Measurements from ENCODE around the gene GK. TPM values are rescaled to one million over a fixed set of nuclear protein-coding genes. Genes with fewer than 3 reads are reported as not detected.

The GK gene
- total RNA-seq, 1 donor from 2014 or later, result 14.2 TPM

DNA sequence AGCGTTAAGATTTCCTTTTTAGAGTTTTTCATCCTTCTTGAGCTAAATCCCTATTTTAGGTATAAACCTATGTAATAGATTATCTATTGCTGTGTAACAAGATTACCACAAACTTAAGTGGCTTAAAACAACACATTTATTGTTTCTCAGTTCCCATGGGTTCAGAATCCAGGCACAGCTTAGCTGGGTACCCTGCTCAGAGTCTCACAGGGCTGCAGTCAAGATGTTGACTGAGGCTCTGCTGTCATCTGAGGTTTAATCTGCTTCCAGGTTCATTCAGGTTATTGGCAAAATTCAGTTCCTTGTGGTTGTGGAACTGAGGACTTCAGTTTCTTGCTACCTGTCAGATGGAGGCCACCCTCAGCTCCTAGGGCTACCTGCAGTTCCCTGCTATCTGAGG lies 60.9 kb downstream of the GK start:
- intact Hi-C loops (cut with DNase I), result no loop called here
- TF ChIP-seq, protein P1, sequence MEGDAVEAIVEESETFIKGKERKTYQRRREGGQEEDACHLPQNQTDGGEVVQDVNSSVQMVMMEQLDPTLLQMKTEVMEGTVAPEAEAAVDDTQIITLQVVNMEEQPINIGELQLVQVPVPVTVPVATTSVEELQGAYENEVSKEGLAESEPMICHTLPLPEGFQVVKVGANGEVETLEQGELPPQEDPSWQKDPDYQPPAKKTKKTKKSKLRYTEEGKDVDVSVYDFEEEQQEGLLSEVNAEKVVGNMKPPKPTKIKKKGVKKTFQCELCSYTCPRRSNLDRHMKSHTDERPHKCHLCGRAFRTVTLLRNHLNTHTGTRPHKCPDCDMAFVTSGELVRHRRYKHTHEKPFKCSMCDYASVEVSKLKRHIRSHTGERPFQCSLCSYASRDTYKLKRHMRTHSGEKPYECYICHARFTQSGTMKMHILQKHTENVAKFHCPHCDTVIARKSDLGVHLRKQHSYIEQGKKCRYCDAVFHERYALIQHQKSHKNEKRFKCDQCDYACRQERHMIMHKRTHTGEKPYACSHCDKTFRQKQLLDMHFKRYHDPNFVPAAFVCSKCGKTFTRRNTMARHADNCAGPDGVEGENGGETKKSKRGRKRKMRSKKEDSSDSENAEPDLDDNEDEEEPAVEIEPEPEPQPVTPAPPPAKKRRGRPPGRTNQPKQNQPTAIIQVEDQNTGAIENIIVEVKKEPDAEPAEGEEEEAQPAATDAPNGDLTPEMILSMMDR (IDR thresholded peaks at IDR 0.05), result no peak
- no peak for DNase-seq (ENCODE audit: low spot score in 2 of 2)
- Histone ChIP-seq H3K27ac (no peak overlapping the region), H3K36me3 (no peaks in the 10 kb centered on the region), H3K27me3 (no peaks in the 10 kb centered on the region), H3K4me3 (no peak overlapping the region), H3K9me3 (no peaks in the 10 kb centered on the region), H3K4me1 (no peaks in the 10 kb centered on the region)

DNA sequence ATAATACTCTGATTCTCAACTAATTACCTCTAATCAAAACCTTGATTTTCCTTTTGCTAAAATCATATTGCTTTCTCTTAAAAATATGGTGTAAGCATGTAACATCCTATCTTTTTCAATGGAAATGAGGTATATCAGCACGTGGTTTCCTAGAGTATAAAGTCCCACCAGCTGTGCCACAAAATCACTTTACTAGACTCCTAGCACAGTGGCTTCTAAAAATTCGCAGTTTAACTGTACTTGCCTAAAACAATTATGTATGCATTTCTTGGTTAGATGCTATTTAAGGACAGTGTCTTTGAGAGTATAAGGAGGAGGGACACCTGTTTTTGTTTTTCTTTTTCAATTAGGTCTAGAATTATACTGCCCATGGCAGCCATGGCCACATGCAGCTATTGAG lies 62.8 kb downstream of the GK start:
- Histone ChIP-seq H3K9me3 (no peaks in the 10 kb centered on the region), H3K36me3 (no peaks in the 10 kb centered on the region), H3K27ac (no peak overlapping the region), H3K27me3 (no peaks in the 10 kb centered on the region), H3K4me1 (no peaks in the 10 kb centered on the region), H3K4me3 (no peak overlapping the region)
- no peak for DNase-seq (ENCODE audit: low spot score in 2 of 2)
- intact Hi-C loops (cut with DNase I), result no loop called here
- TF ChIP-seq, protein P1 (IDR thresholded peaks at IDR 0.05), result no peak

DNA sequence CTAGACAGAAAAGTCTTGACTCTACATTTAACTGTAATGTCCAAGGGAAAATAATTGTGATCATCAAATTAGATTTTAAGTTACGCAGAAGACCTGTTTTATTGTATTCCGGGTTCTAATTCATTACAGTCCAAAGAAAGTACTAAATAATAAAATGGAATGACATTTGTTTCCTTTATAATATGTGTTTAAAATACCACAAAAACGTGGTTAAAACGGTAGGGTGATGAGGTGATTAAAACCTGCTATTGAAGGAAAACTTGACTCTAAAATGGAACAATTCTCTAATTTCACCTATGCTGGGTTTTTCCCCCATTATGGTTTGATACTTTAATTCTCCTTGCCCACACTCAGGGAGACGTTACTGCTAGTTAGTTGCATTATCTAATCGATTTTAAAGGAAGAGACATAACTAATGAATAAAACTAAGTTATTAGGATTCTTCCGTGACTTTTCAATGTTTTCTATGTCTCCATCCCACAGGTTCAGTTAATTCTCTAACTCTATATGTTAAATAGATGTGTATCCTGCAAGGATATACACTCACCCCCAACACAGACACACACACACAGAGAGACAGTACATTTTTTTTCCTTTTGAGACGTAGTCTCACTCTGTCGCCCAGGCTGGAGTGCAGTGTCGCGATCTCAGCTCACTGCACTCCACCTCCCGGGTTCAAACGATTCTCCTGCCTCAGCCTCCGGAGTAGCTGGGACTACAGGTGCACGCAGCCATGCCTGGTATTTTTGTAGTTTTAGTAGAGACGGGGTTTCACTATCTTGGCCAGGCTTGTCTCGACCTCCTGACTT lies 80.8 kb downstream of the GK start:
- DNase-seq (ENCODE audit: low spot score in 2 of 2), result no peak

DNA sequence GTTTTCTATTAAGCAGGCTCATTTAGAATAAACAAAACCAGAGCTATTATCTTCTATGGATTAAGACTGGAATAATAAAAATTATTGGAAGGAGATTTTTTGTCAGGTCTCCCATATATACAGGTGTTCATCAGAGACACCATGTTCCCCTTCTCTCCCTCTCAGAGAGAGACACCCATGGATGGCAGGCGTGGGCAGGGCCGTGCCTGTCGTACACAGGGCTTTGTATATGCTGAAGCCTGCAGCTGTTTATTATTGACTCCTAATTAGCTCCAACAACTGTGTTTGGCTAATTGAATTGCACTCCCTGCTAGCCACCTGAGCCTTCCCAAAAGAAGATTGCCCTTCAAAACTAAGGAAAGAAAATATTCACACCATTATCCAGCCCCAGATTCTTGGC lies 81.6 kb downstream of the GK start:
- no peaks in the 10 kb centered on the region for H3K27me3 ChIP-seq
- H3K4me3 ChIP-seq, result no peak overlapping the region
- DNase-seq (ENCODE audit: low spot score in 2 of 2), result no peak
- no peak overlapping the region for H3K27ac ChIP-seq
- intact Hi-C loops (cut with DNase I), result no loop called here
- no peaks in the 10 kb centered on the region for H3K36me3 ChIP-seq
- H3K4me1 ChIP-seq, result no peaks in the 10 kb centered on the region
- H3K9me3 ChIP-seq, result no peaks in the 10 kb centered on the region
- TF ChIP-seq, protein P1 (IDR thresholded peaks at IDR 0.05), result no peak

More for the DNA sequence above, 80.8 kb downstream of the GK start:
- H3K4me3 ChIP-seq, result no peak overlapping the region
- H3K4me1 ChIP-seq, result no peaks in the 10 kb centered on the region
- no peaks in the 10 kb centered on the region for H3K27me3 ChIP-seq
- no peaks in the 10 kb centered on the region for H3K36me3 ChIP-seq
- intact Hi-C loops (cut with DNase I), result no loop called here
- H3K9me3 ChIP-seq, result no peaks in the 10 kb centered on the region
- TF ChIP-seq, protein P1 (IDR thresholded peaks at IDR 0.05), result no peak
- H3K27ac ChIP-seq, result no peak overlapping the region

DNA sequence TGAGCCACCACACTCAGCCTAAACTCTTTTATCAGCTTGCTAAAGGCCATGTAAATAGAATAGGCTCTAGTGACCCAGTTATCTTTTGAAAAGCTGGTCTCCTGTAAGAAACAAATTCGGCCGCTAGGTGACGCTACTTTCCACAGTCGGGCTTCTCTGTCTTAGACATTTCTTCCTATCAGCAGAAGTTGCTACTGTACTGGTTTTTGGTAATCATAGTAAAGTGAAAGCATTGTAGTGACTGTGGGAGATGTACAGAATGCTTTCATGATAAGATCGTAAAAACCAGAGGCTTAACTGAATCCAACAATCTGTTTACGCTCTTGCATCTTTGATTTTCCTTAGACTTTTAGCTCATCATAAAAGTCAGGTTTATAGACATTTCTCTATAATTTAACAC lies 82.6 kb downstream of the GK start:
- intact Hi-C loops (cut with DNase I), result no loop called here
- H3K36me3 ChIP-seq, result no peaks in the 10 kb centered on the region
- DNase-seq (ENCODE audit: low spot score in 2 of 2), result no peak
- H3K4me1 ChIP-seq, result no peaks in the 10 kb centered on the region
- TF ChIP-seq, protein P1 (IDR thresholded peaks at IDR 0.05), result peak in 2 of 3 experiments; percentile 38 to 47
- H3K9me3 ChIP-seq, result no peaks in the 10 kb centered on the region
- no peaks in the 10 kb centered on the region for H3K27me3 ChIP-seq
- no peak overlapping the region for H3K27ac ChIP-seq
- H3K4me3 ChIP-seq, result no peak overlapping the region
